Esophagus squamous epithelium (tissue), 4 donors: ENCODE results near the gene ARFGEF3.

Experiments used
- CTCF ChIP-seq, 6 experiments: fragments of 450-650 bp in 4 of 6; fragments of 200-600 bp in 2 of 6; sonication (generic) in 2 of 6; IDR thresholded peaks; one replicate each; pipeline ENCODE4 v1.5.1; 2016 to 2019; ENCODE audit warnings: antibody characterized with exemption in 6 of 6, mild to moderate bottlenecking in 4 of 6, moderate library complexity in 4 of 6
- POLR2A ChIP-seq, 4 donors: fragments of 450-650 bp; IDR thresholded peaks; one replicate each; pipeline ENCODE4 v1.6.1; 2017; ENCODE audit warnings: antibody characterized with exemption in 4 of 4, mild to moderate bottlenecking in 4 of 4, moderate library complexity in 3 of 4

- no peak for TF ChIP-seq CTCF (IDR thresholded peaks at IDR 0.05)
- no peak for TF ChIP-seq POLR2A (IDR thresholded peaks at IDR 0.05)
Observed at GRCh38 chr6:138124096-138124495, 37.6 kb upstream of the ARFGEF3 start.
